Activated T-cell treated with anti-CD3 and anti-CD28 coated beads, Interleukin-2, amount 50 U/mL, for 72 hours (primary cell): Measurements from ENCODE around the gene FBXO4. TPM values are rescaled to one million over a fixed set of nuclear protein-coding genes. Genes with fewer than 3 reads are reported as not detected.
"Not testable (repeated sequence)": the region's sequence is repeated elsewhere in the genome, so short reads cannot be mapped to it uniquely, and the experiment has no call there.

Source experiments
- ATAC-seq, 2 donors: fragments of 150-1000 bp; cut with Tn5 transposase; replicated peaks in 1 of 2; 2 replicates each; pipeline ENCODE4 v1.10.0; 2021; ENCODE audit warnings: moderate library complexity in 2 of 2, mild to moderate bottlenecking in 1 of 2
- DNase-seq, 2 donors: peaks; one replicate each; pipeline ENCODE4 v3.0.0; 2021 to 2022; ENCODE audit warnings: mixed read lengths in 1 of 2
- H3K27ac Mint-ChIP-seq: one replicate; pipeline ENCODE4 v1.8.0; 2022; ENCODE audit warnings: mild to moderate bottlenecking, moderate library complexity, mixed read lengths
- H3K27me3 Mint-ChIP-seq: one replicate; pipeline ENCODE4 v1.8.0; 2022; ENCODE audit warnings: low read depth, mixed read lengths
- H3K36me3 Mint-ChIP-seq, 2 donors: one replicate each; pipeline ENCODE4 v1.8.0; 2022; ENCODE audit warnings: mixed read lengths in 2 of 2, mild to moderate bottlenecking in 1 of 2; ENCODE audit not compliant: insufficient read depth in 2 of 2
- H3K4me1 Mint-ChIP-seq: one replicate; pipeline ENCODE4 v1.8.0; 2022; ENCODE audit warnings: low read depth, mixed read lengths
- H3K4me3 Mint-ChIP-seq, 2 donors: one replicate each; pipeline ENCODE4 v1.8.0; 2022; ENCODE audit warnings: mild to moderate bottlenecking in 2 of 2, mixed read lengths in 2 of 2, moderate library complexity in 2 of 2
- H3K9me3 Mint-ChIP-seq, 2 donors: one replicate each; pipeline ENCODE4 v1.8.0; 2022; ENCODE audit warnings: mixed read lengths in 2 of 2
- total RNA-seq, 2 donors: library from RNA; stranded (reverse); gene quantifications; one replicate each; pipeline ENCODE4 v1.2.3, GENCODE V29; 2022

The FBXO4 gene
- total RNA-seq, 2 donors from 2014 or later, result 30.8 to 31.2 TPM

GRCh38 chr5:41935544-41935943, 10.5 kb downstream of the FBXO4 start:
- Mint-ChIP-seq H3K4me1 (no peaks in the 10 kb centered on the region), H3K27me3 (no peaks in the 10 kb centered on the region), H3K4me3 (no peak overlapping the region), H3K27ac (no peak overlapping the region), H3K9me3 (peaks cover 0 to 2% of the 10 kb centered on the region in 2 donors), H3K36me3 (peaks cover 11 to 24% of the 10 kb centered on the region in 2 donors)
- ATAC-seq (no peak), DNase-seq (no peak)

DNA sequence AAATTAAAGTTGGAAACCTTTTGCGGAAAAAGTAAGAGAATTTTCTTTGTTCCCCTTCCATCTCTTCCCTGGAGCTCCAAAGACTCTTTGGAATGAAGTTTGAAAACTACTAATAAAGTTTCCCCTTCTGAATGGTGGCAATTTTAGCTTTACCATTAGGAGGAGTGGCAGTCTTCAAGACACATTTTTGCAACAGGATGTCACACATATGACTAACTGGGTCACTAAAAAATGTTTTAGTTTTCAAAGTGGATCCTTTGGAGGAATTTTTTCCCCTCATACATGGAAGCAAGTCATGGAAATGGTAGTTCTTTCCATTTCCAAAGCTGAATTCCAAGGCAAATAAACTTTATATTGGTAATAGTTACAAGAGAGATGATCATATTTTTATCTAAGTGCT, 15.6 kb downstream of the FBXO4 start:
- ATAC-seq (no peak), DNase-seq (no peak)
- Mint-ChIP-seq H3K9me3 (no peaks in the 10 kb centered on the region), H3K27me3 (no peaks in the 10 kb centered on the region), H3K4me3 (no peak overlapping the region), H3K4me1 (no peaks in the 10 kb centered on the region), H3K27ac (no peak overlapping the region), H3K36me3 (peaks cover 2 to 7% of the 10 kb centered on the region in 2 donors)

- not testable (repeated sequence) for H3K27ac Mint-ChIP-seq, H3K27me3 Mint-ChIP-seq, H3K36me3 Mint-ChIP-seq, H3K4me3 Mint-ChIP-seq, DNase-seq, ATAC-seq, H3K9me3 Mint-ChIP-seq, H3K4me1 Mint-ChIP-seq
These were observed 20.4 kb downstream of the FBXO4 start for GRCh38 chr5:41945332-41945955.

DNA sequence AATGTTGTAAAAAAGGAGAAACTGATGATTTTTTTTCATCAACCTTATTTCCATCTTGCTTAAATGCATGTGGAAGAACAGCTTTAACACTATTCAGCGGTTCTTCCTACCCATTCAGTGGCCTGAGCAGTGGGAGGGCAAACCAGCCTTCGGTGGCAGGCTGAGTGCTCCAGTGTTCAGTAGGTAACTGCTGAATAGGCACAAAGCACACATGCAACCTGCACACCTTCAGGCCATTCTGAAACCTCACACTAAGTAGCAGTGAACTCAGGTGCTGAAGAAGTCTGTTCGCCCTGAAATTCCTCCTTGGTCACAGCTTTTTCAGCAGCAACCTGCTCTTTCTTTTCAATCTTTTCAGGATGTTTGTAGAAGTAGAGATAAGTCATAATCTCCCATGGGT, 26.1 kb downstream of the FBXO4 start:
- Mint-ChIP-seq H3K27ac (no peak overlapping the region), H3K9me3 (peaks cover 0 to 6% of the 10 kb centered on the region in 2 donors), H3K27me3 (no peaks in the 10 kb centered on the region), H3K4me3 (no peak overlapping the region), H3K36me3 (peaks cover 1 to 5% of the 10 kb centered on the region in 2 donors), H3K4me1 (no peaks in the 10 kb centered on the region)
- ATAC-seq (no peak), DNase-seq (no peak)

DNA sequence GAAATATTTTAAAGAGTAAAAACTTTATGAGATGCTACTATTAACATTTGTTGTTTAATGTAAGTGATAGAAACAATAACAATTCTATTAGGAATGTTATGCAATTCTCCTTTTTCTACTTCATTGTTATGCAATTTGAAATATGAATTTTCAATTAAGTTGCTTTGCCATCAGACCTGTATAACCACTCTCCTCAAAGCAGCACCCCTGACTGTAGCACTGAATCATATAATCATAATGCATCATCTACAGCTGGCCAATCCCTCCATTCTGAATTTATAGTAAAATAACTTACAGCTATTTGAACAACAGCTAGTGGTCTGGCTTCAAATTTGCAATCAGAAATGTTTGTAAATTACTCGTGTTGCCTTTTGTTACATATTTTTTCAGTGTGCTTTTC, 29.2 kb downstream of the FBXO4 start:
- peaks cover 2 to 6% of the 10 kb centered on the region in 2 donors for H3K9me3 Mint-ChIP-seq
- no peak overlapping the region for H3K27ac Mint-ChIP-seq
- H3K36me3 Mint-ChIP-seq, result peaks cover 3 to 5% of the 10 kb centered on the region in 2 donors
- no peak overlapping the region for H3K4me3 Mint-ChIP-seq
- ATAC-seq, result no peak
- H3K27me3 Mint-ChIP-seq, result no peaks in the 10 kb centered on the region
- H3K4me1 Mint-ChIP-seq, result no peaks in the 10 kb centered on the region
- no peak for DNase-seq

DNA sequence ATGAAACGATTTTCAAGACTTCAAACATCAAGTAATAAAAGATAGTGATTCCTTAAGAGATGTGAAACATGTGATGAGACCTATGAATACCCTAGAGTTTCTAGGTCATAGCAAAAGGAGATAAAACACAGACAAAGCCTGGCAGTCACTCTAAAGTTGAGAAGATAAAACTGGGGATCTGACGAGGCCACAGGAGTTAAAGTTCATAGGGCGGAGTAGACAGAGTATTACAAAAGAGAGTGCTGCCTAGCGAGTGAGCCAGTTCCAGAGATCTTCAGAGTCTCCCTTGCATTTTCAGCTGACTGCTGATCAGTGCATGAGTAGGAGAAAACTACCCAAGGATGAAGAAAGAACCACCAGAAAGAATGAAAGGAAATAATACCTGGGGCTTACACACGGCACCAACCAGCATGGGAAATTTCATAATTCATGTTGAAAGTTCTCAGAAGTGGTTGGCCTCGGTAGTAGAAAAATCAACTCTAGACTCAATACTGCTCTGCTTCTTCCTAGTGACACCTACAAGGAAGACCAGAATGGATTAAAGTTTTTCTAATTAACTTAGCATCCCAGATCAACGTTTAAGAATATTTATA, 30.4 kb downstream of the FBXO4 start:
- ATAC-seq (no peak), DNase-seq (no peak)
- H3K36me3 Mint-ChIP-seq, result peaks cover 3 to 5% of the 10 kb centered on the region in 2 donors
- H3K27ac Mint-ChIP-seq, result no peak overlapping the region
- no peaks in the 10 kb centered on the region for H3K4me1 Mint-ChIP-seq
- H3K27me3 Mint-ChIP-seq, result no peaks in the 10 kb centered on the region
- peaks cover 9 to 11% of the 10 kb centered on the region in 2 donors for H3K9me3 Mint-ChIP-seq
- no peak overlapping the region for H3K4me3 Mint-ChIP-seq

DNA sequence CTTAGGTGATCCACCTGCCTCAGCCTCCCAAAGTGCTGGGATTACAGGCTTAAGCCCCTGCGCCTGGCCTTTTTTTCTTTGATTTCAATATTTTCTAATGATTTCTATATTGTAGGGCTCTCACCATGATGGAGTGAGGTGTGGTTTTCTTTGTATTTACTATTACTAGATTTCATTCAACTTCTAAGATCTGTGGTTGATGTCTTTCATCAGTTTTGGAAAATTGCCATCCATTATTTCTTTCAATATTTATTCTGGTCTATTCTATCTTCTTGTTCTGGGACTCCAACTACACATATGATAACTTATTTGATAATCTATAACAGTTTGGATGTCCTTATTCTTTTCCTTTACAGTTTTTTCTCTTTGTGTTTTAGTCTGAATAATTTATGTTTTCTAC, 31.9 kb downstream of the FBXO4 start:
- Mint-ChIP-seq H3K27ac (no peak overlapping the region), H3K36me3 (peaks cover 2 to 5% of the 10 kb centered on the region in 2 donors), H3K9me3 (peaks cover 14 to 15% of the 10 kb centered on the region in 2 donors), H3K4me1 (no peaks in the 10 kb centered on the region), H3K4me3 (no peak overlapping the region), H3K27me3 (no peaks in the 10 kb centered on the region)
- no peak for ATAC-seq
- no peak for DNase-seq

GRCh38 chr5:41960481-41960880, 35.4 kb downstream of the FBXO4 start:
- DNase-seq (no peak), ATAC-seq (no peak)
- Mint-ChIP-seq H3K27ac (no peak overlapping the region), H3K27me3 (no peaks in the 10 kb centered on the region), H3K9me3 (peaks cover 17 to 22% of the 10 kb centered on the region in 2 donors), H3K4me3 (no peak overlapping the region), H3K36me3 (peaks cover 2 to 7% of the 10 kb centered on the region in 2 donors), H3K4me1 (no peaks in the 10 kb centered on the region)

DNA sequence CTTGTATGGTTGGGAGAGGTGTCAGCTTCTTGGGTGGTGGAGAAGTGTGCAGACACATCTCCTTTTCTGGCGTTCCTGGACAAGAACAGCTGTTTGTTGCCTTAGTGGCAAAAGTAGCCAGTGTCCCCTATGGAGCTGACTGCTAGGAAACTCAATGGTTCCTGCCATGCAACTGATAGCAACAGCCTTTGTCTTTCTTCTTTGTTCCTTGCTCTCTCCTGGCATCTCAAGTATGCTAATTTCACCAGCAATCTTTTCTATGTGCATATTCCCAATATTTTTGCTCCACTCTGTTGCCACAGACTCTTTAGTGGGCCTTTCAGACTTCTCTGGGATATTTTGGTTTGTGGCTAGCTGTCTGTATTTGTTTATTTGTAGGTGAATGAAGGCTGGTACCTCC, 36.7 kb downstream of the FBXO4 start:
- no peak for ATAC-seq
- H3K4me1 Mint-ChIP-seq, result no peaks in the 10 kb centered on the region

GRCh38 chr5:41962491-41962890, 37.4 kb downstream of the FBXO4 start:
- Mint-ChIP-seq H3K36me3 (peaks cover 2 to 7% of the 10 kb centered on the region in 2 donors), H3K9me3 (peaks cover 17 to 22% of the 10 kb centered on the region in 2 donors), H3K4me1 (no peaks in the 10 kb centered on the region), H3K4me3 (no peak overlapping the region), H3K27ac (no peak overlapping the region), H3K27me3 (no peaks in the 10 kb centered on the region)
- no peak for ATAC-seq
- no peak for DNase-seq

More for the DNA sequence above, 36.7 kb downstream of the FBXO4 start:
- Mint-ChIP-seq H3K27ac (no peak overlapping the region), H3K27me3 (no peaks in the 10 kb centered on the region), H3K36me3 (peaks cover 2 to 7% of the 10 kb centered on the region in 2 donors), H3K4me3 (no peak overlapping the region), H3K9me3 (peaks cover 17 to 22% of the 10 kb centered on the region in 2 donors)
- no peak for DNase-seq

DNA sequence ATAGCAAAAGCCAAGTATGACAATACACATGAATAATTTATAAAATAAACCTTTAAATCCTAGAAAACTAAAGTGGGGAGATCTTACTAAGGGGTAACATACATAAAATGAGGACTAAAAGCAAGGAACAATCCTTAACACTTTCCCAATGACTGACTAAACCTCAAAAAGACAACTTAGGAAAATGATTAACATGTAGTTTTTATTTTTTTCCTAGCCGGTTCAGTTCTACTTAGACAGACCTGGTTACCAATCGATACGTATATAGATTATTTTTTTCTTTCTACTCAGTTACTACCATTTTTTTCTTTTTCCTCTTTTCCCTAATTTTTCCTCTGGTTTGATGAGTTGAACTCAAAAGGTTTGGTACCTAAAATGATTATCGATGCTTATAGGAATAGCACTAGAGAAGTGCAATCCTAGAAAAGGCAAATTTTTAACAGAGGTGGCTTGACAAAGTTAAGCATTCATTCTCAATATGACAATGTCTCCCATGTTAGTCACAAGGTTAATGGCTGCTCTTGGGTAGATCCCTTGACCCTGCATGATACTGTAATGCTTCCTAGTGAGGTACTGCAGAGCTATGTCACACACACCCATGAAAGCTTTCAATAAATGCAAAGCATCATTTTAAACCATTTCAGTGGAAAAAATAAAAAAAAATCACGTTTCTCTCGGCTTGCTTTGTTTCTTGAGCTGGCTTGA, 41.5 kb downstream of the FBXO4 start:
- Mint-ChIP-seq H3K4me3 (no peak overlapping the region), H3K9me3 (peaks cover 7 to 10% of the 10 kb centered on the region in 2 donors), H3K27me3 (no peaks in the 10 kb centered on the region), H3K36me3 (peaks cover 2 to 3% of the 10 kb centered on the region in 2 donors), H3K4me1 (no peaks in the 10 kb centered on the region), H3K27ac (no peak overlapping the region)
- ATAC-seq (no peak), DNase-seq (no peak)

DNA sequence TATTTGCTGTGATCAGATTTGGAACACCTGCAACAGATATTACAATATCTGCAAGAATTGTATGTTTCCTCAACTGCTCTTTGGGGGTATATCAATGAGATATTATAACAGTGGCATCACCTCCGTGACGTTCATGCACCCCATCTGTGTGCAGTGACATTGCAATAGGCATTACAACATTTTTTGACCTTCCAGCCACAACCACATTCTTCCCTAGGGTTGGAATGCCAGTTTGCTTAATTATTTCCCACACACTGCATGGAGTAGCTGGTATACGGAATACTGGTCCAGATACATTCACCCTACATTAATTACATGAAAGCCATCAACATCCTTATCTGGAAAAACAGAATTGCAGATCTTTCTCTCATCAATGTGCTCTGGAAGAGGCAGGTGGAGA, 42.3 kb downstream of the FBXO4 start:
- no peaks in the 10 kb centered on the region for H3K4me1 Mint-ChIP-seq
- no peak overlapping the region for H3K27ac Mint-ChIP-seq
- H3K27me3 Mint-ChIP-seq, result no peaks in the 10 kb centered on the region
- H3K36me3 Mint-ChIP-seq, result peaks cover 0 to 3% of the 10 kb centered on the region in 2 donors
- DNase-seq (no peak), ATAC-seq (no peak)
- peaks cover 3 to 8% of the 10 kb centered on the region in 2 donors for H3K9me3 Mint-ChIP-seq
- H3K4me3 Mint-ChIP-seq, result no peak overlapping the region

- no peak for ATAC-seq
These were observed 43.2 kb downstream of the FBXO4 start for GRCh38 chr5:41968153-41968723.

More at GRCh38 chr5:41968153-41968723, 43.2 kb downstream of the FBXO4 start:
- no peak for DNase-seq
- no peaks in the 10 kb centered on the region for H3K27me3 Mint-ChIP-seq
- H3K36me3 Mint-ChIP-seq, result peaks cover 0 to 3% of the 10 kb centered on the region in 2 donors
- peaks cover 0 to 6% of the 10 kb centered on the region in 2 donors for H3K9me3 Mint-ChIP-seq
- no peak overlapping the region for H3K4me3 Mint-ChIP-seq
- H3K27ac Mint-ChIP-seq, result no peak overlapping the region
- H3K4me1 Mint-ChIP-seq, result no peaks in the 10 kb centered on the region
